Nephron progenitor cell (in vitro differentiated cells): ENCODE results near the gene ST14.

Source experiments
- DNase-seq: peaks from one replicate; pipeline ENCODE4 v3.0.0; 2021
- H3K27ac Mint-ChIP-seq: 2 replicates; pipeline ENCODE4 v1.8.0; 2021; ENCODE audit warnings: mild to moderate bottlenecking, moderate library complexity, mixed read lengths
- H3K27me3 Mint-ChIP-seq: 2 replicates; pipeline ENCODE4 v1.8.0; 2021; ENCODE audit warnings: mild to moderate bottlenecking, low read depth, mixed read lengths; ENCODE audit not compliant: poor library complexity
- H3K36me3 Mint-ChIP-seq: 2 replicates; pipeline ENCODE4 v1.8.0; 2021; ENCODE audit warnings: low read depth, mixed read lengths
- H3K4me1 Mint-ChIP-seq: 2 replicates; pipeline ENCODE4 v1.8.0; 2021; ENCODE audit warnings: mixed read lengths
- H3K4me3 Mint-ChIP-seq: 2 replicates; pipeline ENCODE4 v1.8.0; 2021; ENCODE audit warnings: mild to moderate bottlenecking, moderate library complexity, mixed read lengths
- H3K9me3 Mint-ChIP-seq: 2 replicates; pipeline ENCODE4 v1.8.0; 2021; ENCODE audit warnings: mild to moderate bottlenecking, moderate library complexity, mixed read lengths
- TF ChIP-seq, protein P1 (sequence below): fragments of 200-600 bp; sonication (generic); IDR thresholded peaks from 2 replicates; pipeline ENCODE4 v1.5.0; 2021; ENCODE audit warnings: antibody characterized with exemption

ST14 gene

GRCh38 chr11:130139401-130139800 is 20.2 kb upstream of the ST14 start:
- H3K4me1 Mint-ChIP-seq, result peaks cover 13% of the 10 kb centered on the region
- H3K4me3 Mint-ChIP-seq, result no peak overlapping the region
- no peak for DNase-seq
- H3K9me3 Mint-ChIP-seq, result no peaks in the 10 kb centered on the region
- no peak overlapping the region for H3K27ac Mint-ChIP-seq
- H3K36me3 Mint-ChIP-seq, result peaks cover 82% of the 10 kb centered on the region
- no peaks in the 10 kb centered on the region for H3K27me3 Mint-ChIP-seq
- TF ChIP-seq, protein P1, sequence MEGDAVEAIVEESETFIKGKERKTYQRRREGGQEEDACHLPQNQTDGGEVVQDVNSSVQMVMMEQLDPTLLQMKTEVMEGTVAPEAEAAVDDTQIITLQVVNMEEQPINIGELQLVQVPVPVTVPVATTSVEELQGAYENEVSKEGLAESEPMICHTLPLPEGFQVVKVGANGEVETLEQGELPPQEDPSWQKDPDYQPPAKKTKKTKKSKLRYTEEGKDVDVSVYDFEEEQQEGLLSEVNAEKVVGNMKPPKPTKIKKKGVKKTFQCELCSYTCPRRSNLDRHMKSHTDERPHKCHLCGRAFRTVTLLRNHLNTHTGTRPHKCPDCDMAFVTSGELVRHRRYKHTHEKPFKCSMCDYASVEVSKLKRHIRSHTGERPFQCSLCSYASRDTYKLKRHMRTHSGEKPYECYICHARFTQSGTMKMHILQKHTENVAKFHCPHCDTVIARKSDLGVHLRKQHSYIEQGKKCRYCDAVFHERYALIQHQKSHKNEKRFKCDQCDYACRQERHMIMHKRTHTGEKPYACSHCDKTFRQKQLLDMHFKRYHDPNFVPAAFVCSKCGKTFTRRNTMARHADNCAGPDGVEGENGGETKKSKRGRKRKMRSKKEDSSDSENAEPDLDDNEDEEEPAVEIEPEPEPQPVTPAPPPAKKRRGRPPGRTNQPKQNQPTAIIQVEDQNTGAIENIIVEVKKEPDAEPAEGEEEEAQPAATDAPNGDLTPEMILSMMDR, result no peak

- Mint-ChIP-seq H3K4me1 (peaks cover 34% of the 10 kb centered on the region), H3K9me3 (no peaks in the 10 kb centered on the region), H3K27ac (peak overlapping the region; percentile 57), H3K27me3 (no peaks in the 10 kb centered on the region), H3K4me3 (no peak overlapping the region), H3K36me3 (peaks cover 81% of the 10 kb centered on the region)
- no peak for DNase-seq
- TF ChIP-seq, protein P1, result no peak
These were observed 17.8 kb upstream of the ST14 start for GRCh38 chr11:130141561-130142341.

DNA sequence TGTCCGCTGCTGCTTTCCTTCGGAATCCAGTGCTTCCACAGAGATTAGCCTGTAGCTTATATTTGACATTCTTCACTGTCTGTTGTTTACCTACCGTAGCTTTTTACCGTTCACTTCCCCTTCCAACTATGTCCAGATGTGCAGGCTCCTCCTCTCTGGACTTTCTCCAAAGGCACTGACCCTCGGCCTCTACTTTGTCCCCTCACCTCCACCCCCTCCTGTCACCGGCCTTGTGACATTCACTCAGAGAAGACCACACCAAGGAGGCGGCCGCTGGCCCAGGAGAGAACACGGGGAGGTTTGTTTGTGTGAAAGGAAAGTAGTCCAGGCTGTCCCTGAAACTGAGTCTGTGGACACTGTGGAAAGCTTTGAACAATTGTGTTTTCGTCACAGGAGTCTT is 15.4 kb upstream of the ST14 start:
- DNase-seq, result peak; percentile 22
- Mint-ChIP-seq H3K4me3 (peak overlapping the region; percentile 57), H3K36me3 (peaks cover 76% of the 10 kb centered on the region), H3K4me1 (peaks cover 42% of the 10 kb centered on the region), H3K27ac (peak overlapping the region; percentile 91), H3K27me3 (no peaks in the 10 kb centered on the region), H3K9me3 (no peaks in the 10 kb centered on the region)
- TF ChIP-seq, protein P1, result no peak

DNA sequence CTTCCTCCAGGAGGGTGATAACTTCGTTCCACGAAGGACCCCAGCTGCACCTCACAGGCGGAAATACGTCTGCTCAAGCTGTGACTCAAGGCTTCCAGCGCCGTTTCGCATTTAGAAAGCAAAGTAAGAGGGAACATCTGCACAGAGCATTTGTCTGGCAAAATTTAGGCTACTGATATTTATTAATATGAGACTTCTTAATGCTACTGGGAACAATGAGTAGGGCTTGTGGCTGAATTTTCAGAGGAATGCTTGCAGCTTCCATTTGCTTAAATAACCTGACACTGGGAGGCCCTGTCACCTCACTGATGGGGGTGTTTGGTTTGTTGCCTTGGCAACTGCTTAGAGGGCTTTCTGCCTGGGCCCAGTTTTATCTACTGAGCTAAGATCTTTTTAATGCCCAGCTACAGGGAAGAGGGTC is 14.7 kb upstream of the ST14 start:
- peak overlapping the region; percentile 91 for H3K27ac Mint-ChIP-seq
- peaks cover 42% of the 10 kb centered on the region for H3K4me1 Mint-ChIP-seq
- H3K36me3 Mint-ChIP-seq, result peaks cover 73% of the 10 kb centered on the region
- peak; percentile 41 for DNase-seq
- H3K9me3 Mint-ChIP-seq, result no peaks in the 10 kb centered on the region
- no peaks in the 10 kb centered on the region for H3K27me3 Mint-ChIP-seq
- TF ChIP-seq, protein P1, result no peak
- H3K4me3 Mint-ChIP-seq, result peak overlapping the region; percentile 32

DNA sequence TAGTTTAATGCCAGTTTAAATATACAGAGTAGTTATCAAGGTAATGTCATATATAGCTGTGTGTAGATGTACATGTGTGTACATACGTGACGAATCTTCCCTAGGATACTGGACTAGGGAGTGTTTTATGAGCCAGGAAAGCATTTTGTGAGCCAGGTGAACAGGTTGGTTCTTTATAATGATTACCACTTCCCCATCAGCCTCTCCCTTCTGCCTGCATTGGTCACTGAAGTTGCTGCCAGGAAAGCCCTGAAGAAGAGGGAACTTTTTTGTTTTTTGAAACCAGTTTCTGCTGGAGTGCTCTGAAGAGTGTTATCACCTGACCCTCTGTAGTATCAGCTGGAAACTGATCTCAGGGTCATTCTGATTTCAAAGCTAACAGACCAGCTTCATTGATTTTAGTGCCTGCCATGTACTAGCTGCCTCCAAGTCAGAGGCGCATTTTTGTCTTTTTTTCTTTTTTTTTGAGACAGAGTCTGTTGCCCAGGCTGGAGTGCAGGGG is 14.2 kb upstream of the ST14 start:
- H3K9me3 Mint-ChIP-seq, result no peaks in the 10 kb centered on the region
- H3K27me3 Mint-ChIP-seq, result no peaks in the 10 kb centered on the region
- peaks cover 46% of the 10 kb centered on the region for H3K4me1 Mint-ChIP-seq
- peaks cover 72% of the 10 kb centered on the region for H3K36me3 Mint-ChIP-seq
- no peak for DNase-seq
- peak overlapping the region; percentile 23 for H3K4me3 Mint-ChIP-seq
- peak overlapping the region; percentile 91 for H3K27ac Mint-ChIP-seq
- TF ChIP-seq, protein P1, result no peak
